Panc1 (cell line): Measurements from ENCODE around the gene ADAM11. TPM values are rescaled to one million over a fixed set of nuclear protein-coding genes. Genes with fewer than 3 reads are reported as not detected.

Experiments used
- ATAC-seq: fragments of 200-7000 bp; cut with Tn5 transposase; 2 replicates; pipeline ENCODE4 v1.9.1; 2020; ENCODE audit warnings: mild to moderate bottlenecking, moderate library complexity
- BruUV-seq: library from RNA; stranded (reverse); fragments of 400-500 nt; replicated peaks from 2 replicates; lab custom pipeline; 2021; lab: Mats Ljungman, UMichigan
- CTCF ChIA-PET: fragments of 300-600 bp; sonication (Branson Sonifier 250); formaldehyde crosslinking; loops from one replicate; lab custom pipeline; 2022; ENCODE audit warnings: antibody characterized with exemption; lab: Charles Lee
- POLR2A ChIA-PET: fragments of 300-600 bp; sonication (Branson Sonifier 250); formaldehyde crosslinking; loops from one replicate; lab custom pipeline; 2022; ENCODE audit warnings: antibody characterized with exemption; lab: Charles Lee
- DNase-seq: peaks from one replicate; pipeline ENCODE4 v3.0.0-alpha.2; 2010; ENCODE audit warnings: low read depth, low spot score
- H3K27ac ChIP-seq: 2 replicates; pipeline ENCODE4 v1.5.1; 2011; ENCODE audit warnings: mild to moderate bottlenecking, low read length, inconsistent platforms
- H3K27me3 ChIP-seq: fragments of 200-500 bp; sonication (Bioruptor generic); 2 replicates; pipeline ENCODE4 v1.6.0; 2014; ENCODE audit warnings: low read length, inconsistent platforms; ENCODE audit not compliant: control insufficient read depth, insufficient read depth
- H3K36me3 ChIP-seq: fragments of 200-500 bp; sonication (Bioruptor generic); 2 replicates; pipeline ENCODE4 v1.5.1; 2014; ENCODE audit warnings: inconsistent platforms, mild to moderate bottlenecking, low read length, moderate library complexity; ENCODE audit not compliant: control insufficient read depth, insufficient read depth
- H3K4me1 ChIP-seq: 2 replicates; pipeline ENCODE4 v1.5.1; 2011; ENCODE audit warnings: inconsistent platforms, mild to moderate bottlenecking, low read length, moderate library complexity; ENCODE audit not compliant: control insufficient read depth, insufficient read depth
- H3K4me3 ChIP-seq, 2 experiments: 2 replicates each; pipeline ENCODE4 v1.5.1; 2011 to 2012; ENCODE audit warnings: low read depth in 2 of 2, low read length in 2 of 2, mild to moderate bottlenecking in 2 of 2, inconsistent platforms in 1 of 2, moderate library complexity in 1 of 2
- H3K9me3 ChIP-seq: fragments of 200-500 bp; sonication (Bioruptor generic); 2 replicates; pipeline ENCODE4 v1.5.1; 2014; ENCODE audit warnings: low read depth, mild to moderate bottlenecking, inconsistent platforms, low read length, moderate library complexity; ENCODE audit not compliant: control insufficient read depth, insufficient read depth
- CTCF ChIP-seq: fragments of 450-650 bp; IDR thresholded peaks from 2 replicates; pipeline ENCODE4 v1.5.1; 2017; ENCODE audit warnings: mild to moderate bottlenecking
- POLR2AphosphoS5 ChIP-seq: IDR thresholded peaks from 2 replicates; pipeline ENCODE4 v1.6.1; 2012; ENCODE audit warnings: mild to moderate bottlenecking, low read depth, low read length, moderate library complexity
- REST ChIP-seq, 2 experiments: IDR thresholded peaks; 2 replicates each; pipeline ENCODE4 v1.6.1; 2011 to 2012; ENCODE audit warnings: low read depth in 2 of 2, control low read depth in 1 of 2, low read length in 1 of 2, mild to moderate bottlenecking in 1 of 2, moderate library complexity in 1 of 2; ENCODE audit not compliant: insufficient read depth in 1 of 2
- SIN3A ChIP-seq: IDR thresholded peaks from 2 replicates; pipeline ENCODE4 v1.6.1; 2012; ENCODE audit warnings: low read depth, mild to moderate bottlenecking, low read length, moderate library complexity, borderline replicate concordance; ENCODE audit not compliant: insufficient read depth
- TCF7L2 ChIP-seq: IDR thresholded peaks from 2 replicates; pipeline ENCODE4 v1.6.1; 2011; ENCODE audit warnings: mild to moderate bottlenecking, low read depth, low read length, inconsistent platforms
- in situ Hi-C: cut with HindIII; loops from 2 replicates; pipeline ENCODE4 v1.10.0; 2016; ENCODE audit warnings: low sequenced_read_pairs, low pct_unique_long_range_greater_than_20kb
- intact Hi-C: fragments of 100-400 bp; cut with micrococcal nuclease; formaldehyde crosslinking; loops from one replicate; pipeline ENCODE4 v1.10.0; 2022; ENCODE audit not compliant: unreplicated experiment
- total RNA-seq: library from RNA; stranded (reverse); gene quantifications from one replicate; pipeline ENCODE4 v1.2.1, GENCODE V29; 2021; ENCODE audit not compliant: unreplicated experiment

Gene ADAM11
- total RNA-seq, 1 experiment from 2014 or later, result 3.5 TPM

DNA sequence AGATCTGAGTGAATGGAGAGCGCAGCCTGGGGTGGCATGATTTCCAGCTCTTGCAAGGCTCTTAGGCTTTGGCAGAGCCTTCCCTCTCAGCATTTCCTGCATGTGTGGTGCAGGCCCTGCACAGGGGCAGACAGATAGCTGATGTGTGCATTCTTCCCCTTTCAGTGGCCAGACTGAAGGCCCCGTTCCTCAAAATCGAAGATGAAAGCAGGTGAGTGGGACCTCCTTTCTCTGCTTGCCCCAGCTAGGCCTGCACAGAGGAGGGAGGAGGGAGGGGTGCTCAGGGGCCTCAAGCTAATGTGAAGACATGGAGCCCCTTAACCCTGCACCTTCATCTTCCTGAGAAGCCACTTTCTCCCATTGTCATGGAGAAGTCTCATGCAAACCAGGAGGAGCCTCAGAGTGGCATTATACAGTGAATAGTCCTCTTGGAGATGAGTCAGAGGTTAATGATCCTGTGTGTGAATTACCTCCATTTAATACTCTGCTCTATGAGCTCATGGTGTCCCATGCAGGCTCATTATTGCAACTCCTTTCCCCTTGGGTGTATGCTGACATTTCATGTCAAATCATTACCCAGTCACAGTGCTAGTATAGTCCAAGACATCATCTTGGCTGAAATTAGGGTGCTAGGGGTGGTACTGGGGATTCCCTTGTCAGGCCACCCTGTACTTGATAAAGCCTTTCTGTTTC, 20.4 kb upstream of the ADAM11 start:
- H3K27ac ChIP-seq, result no peak overlapping the region
- TF ChIP-seq CTCF, result no peak
- TF ChIP-seq REST (IDR thresholded peaks at IDR 0.05; ENCODE audit: insufficient read depth in 1 of 2, low read depth in 2 of 2, low read length in 1 of 2), result no peak
- TF ChIP-seq SIN3A, result no peak
- TF ChIP-seq TCF7L2, result no peak
- no TSS peak for BruUV-seq
- no peaks in the 10 kb centered on the region for H3K4me1 ChIP-seq
- no peaks in the 10 kb centered on the region for H3K27me3 ChIP-seq
- H3K36me3 ChIP-seq, result no peaks in the 10 kb centered on the region; the same call in 1 of the 2 replicates
- no peak overlapping the region for H3K4me3 ChIP-seq
- no peaks in the 10 kb centered on the region for H3K9me3 ChIP-seq
- CTCF ChIA-PET, result no interaction called here
- no peak for ATAC-seq
- in situ Hi-C loops (no loop called here), intact Hi-C loops (no loop called here)
- POLR2A ChIA-PET, result no interaction called here
- no peak for DNase-seq

DNA sequence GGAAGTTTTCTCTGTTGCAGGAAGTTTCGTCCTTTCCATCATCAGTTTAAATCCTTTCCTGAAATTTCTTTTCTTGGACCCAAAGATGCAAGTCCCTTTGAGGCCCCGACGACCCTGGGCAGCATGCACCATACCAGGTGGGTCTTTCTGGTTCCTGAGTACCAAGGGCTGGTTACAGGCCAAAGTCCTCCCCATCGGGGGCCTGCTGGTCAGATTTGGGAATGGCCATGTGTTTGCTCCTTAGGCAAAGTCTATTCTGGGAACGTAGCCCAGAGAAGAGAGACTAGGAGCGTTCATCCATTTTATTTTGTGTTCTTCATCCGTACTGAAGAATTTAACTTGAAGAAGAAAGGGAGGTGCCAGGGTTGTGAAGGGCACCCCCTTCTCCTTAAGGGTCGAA, 17.5 kb upstream of the ADAM11 start:
- TF ChIP-seq REST (IDR thresholded peaks at IDR 0.05; ENCODE audit: insufficient read depth in 1 of 2, low read depth in 2 of 2, low read length in 1 of 2), result no peak
- no peak for TF ChIP-seq SIN3A
- no peak for TF ChIP-seq POLR2AphosphoS5
- TF ChIP-seq TCF7L2, result no peak
- TF ChIP-seq CTCF, result no peak
- no TSS peak for BruUV-seq
- H3K4me3 ChIP-seq, result no peak overlapping the region
- in situ Hi-C loops, result no loop called here
- no peaks in the 10 kb centered on the region for H3K27me3 ChIP-seq
- no peaks in the 10 kb centered on the region for H3K9me3 ChIP-seq
- intact Hi-C loops, result no loop called here
- ChIA-PET CTCF (no interaction called here), POLR2A (no interaction called here)
- no peaks in the 10 kb centered on the region for H3K4me1 ChIP-seq
- H3K36me3 ChIP-seq, result no peaks in the 10 kb centered on the region; the same call in 1 of the 2 replicates
- no peak for ATAC-seq
- DNase-seq, result no peak
- no peak overlapping the region for H3K27ac ChIP-seq
